ENCODE results near the gene DAB2.
"Not testable (repeated sequence)": the region's sequence is repeated elsewhere in the genome, so short reads cannot be mapped to it uniquely, and the experiment has no call there.

DAB2 gene

GRCh38 chr5:39422036-39422606 is 2.7 kb downstream of the DAB2 start:
- DNase-seq (ENCODE audit: low read depth in 2 of 2, low spot score in 1 of 2), result no peak

DNA sequence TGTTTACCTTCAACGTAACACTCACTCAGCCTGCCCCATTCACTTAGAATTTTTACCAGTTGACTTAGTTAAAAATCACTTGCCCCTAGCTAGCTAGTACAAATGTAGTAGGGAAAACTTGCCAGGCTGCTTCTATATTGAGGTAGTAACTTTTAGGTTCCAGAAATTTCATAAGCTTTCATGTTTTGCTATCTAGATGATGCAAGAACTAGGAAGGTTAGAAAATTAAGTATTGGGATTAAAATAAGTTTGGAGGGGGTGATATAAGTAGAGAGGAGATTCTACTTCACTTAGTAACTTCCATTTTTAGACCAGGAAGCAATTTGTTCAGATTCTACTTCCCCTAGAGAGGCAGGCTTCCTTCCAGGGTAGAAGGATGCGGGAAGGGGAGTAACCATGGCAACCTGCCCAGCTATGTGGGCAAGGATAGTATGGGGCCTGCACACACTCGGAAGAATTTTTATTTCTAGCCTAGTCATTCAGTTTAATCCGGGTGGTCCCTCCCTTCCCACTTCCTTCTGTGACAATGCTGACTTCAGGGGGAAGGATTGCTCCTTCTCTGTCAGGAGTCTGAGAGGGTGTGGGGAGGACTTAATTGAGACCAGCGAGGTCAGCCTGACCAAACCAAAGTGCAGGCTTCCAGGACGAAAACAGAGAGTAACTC is 4.2 kb downstream of the DAB2 start:
- no peak for DNase-seq (ENCODE audit: low read depth in 2 of 2, low spot score in 1 of 2)

DNA sequence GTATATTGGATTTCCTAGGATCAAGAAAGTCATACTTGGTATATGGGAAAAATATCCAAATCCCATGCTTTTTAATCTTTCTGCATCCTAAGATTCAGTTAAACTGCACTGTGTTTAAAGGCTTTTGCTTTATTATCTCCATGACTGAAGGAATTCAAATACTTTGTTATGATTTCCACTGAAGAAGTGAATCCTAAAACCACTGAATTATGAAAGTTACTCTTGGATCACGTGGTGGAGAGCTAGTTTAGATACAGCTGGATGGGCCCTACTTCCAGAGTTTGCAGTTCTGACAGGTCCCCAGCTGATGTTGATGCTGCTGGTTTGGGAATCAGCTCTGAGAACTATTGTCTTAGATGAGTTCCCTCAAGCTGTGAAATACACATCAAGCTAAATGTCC is 5.0 kb downstream of the DAB2 start:
- DNase-seq (ENCODE audit: low read depth in 2 of 2, low spot score in 1 of 2), result no peak

DNA sequence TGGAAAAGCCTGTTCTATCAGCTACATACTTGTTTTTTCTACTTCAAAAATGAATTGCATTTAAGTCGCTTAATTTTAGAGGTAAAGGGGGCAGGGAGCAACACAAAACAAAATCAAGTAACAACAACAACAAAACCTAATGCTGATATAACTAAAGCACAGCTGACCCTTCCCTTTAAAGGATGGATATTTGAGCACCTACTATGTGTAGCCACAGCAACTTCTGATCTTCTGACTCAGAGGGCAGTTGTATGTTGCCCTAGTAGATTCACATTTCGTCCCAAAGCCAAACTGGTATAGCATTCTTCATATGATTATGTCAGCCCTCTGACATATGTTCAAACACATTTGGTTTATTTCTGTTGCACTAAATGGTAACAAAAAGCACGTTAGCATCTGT is 6.8 kb downstream of the DAB2 start:
- DNase-seq (ENCODE audit: low read depth in 2 of 2, low spot score in 1 of 2), result no peak

GRCh38 chr5:39415201-39415600 is 9.6 kb downstream of the DAB2 start:
- DNase-seq (ENCODE audit: low read depth in 2 of 2, low spot score in 1 of 2), result no peak

DNA sequence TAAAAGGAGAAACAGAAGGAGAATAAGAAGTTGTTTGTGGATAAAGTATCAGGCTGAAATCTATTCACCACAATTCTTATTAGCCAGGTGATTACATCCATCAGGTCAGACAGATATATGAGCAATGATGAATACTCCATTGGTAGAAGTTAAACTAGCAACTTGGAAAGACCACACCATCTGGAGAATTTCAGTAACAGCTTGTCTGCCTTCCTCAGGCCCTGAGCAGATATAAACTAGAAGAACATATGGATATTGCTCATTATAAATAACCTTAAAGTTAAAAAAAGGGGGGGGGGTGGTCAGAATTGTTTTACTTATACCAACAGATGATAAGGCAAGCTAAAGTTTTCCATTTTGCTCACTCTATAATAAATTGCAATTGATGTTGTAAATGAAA is 10.4 kb downstream of the DAB2 start:
- DNase-seq (ENCODE audit: low read depth in 2 of 2, low spot score in 1 of 2), result no peak

DNA sequence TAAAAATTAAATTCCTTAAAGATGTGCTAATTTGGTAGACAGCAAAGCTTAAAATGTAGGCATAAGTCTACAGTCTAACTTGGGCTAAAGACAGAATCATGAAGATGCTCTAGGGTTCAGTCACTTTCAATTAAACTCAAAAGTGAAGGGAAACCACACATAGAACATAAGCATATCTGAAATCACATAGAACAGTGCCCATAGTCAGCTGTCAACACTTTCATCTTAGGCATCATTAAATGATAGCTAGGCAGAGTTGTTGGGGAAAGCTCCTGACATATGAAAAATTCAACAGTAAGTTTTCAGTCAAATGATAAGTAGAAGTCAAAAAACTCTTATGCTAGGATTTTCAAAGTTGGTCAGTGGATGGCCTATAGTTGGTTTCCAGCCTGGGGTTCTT is 11.0 kb downstream of the DAB2 start:
- DNase-seq (ENCODE audit: low read depth in 2 of 2, low spot score in 1 of 2), result no peak

GRCh38 chr5:39412721-39413394 is 11.9 kb downstream of the DAB2 start:
- no peak for DNase-seq (ENCODE audit: low read depth in 2 of 2, low spot score in 1 of 2)

GRCh38 chr5:39411985-39412384 is 12.8 kb downstream of the DAB2 start:
- DNase-seq (ENCODE audit: low read depth in 2 of 2, low spot score in 1 of 2), result no peak

DNA sequence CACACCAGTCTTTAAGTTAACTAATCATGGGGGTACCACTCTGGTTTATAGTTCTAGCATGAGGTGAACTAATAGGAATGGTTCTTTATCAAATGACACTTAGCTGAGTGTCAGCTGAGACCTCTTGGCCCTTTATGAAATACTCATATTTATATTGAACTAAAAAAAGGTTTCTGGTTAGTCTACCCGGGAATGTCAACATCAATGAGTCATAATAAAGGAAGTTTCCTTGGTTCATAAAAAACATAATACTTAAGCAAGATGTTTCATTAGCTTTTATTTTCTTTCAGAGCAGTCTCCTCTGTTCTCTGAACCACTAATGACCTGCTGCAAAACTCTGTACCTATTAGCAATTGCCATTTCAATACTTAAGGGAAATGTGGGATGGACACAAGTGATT is 13.7 kb downstream of the DAB2 start:
- DNase-seq (ENCODE audit: low read depth in 2 of 2, low spot score in 1 of 2), result no peak

DNA sequence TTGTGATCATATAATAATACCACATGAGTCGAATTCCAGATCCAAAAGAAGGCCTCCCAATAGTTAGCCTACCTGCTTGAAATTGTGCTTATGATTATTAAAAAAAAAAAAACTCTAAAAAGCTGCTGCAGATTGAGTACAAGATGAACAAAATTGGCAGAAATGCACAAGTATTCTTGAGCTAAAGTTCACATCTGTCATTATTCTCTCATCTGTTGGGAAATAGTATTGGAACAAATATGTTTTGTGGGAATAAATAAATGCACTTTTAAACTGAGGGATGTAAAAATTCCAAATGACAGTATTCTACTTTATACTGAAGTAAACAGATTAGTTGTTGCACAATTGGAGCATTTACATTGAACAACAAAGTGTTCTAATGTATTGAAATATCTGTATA is 15.7 kb downstream of the DAB2 start:
- no peak for DNase-seq (ENCODE audit: low read depth in 2 of 2, low spot score in 1 of 2)

DNA sequence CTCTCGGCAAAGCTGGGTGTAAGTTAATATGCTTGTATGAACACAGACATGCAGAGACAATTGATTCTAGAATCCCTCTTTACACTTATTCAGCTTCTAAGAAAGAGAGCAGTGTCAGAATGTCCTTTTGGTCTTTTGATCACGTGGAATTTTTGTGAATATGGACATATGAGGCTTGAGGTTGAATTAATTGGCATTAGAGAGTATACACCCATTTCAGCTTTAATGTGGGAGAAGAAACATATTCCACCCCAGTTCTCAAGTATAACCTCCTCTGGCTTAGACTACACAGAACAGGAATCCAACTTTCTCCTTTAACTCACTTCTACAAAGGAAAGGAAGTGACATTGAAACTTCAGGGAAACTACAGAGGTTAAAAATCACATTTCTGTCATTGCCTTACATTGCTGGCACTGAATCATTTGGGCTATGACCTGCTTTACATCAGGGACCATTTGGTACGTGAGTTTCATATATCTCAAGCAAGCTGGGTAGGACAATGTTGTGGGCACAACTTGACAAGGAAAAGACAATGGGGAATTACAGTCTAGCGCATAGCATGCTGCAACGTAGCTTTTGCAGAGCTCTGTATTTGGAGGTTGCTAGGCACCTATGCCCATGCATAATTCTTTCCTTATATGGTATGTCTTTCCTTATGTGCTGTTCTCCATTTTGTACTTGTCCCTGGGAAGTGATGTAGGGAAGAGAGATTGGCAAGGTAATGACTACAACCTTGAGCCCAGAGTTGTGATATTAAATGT is 19.5 kb downstream of the DAB2 start:
- DNase-seq (ENCODE audit: low read depth in 2 of 2, low spot score in 1 of 2), result no peak

GRCh38 chr5:39403761-39404160 is 21.0 kb downstream of the DAB2 start:
- DNase-seq (ENCODE audit: low read depth in 2 of 2, low spot score in 1 of 2), result not testable (repeated sequence)

GRCh38 chr5:39402140-39402539 is 22.6 kb downstream of the DAB2 start:
- DNase-seq (ENCODE audit: low read depth in 2 of 2, low spot score in 1 of 2), result not testable (repeated sequence)

DNA sequence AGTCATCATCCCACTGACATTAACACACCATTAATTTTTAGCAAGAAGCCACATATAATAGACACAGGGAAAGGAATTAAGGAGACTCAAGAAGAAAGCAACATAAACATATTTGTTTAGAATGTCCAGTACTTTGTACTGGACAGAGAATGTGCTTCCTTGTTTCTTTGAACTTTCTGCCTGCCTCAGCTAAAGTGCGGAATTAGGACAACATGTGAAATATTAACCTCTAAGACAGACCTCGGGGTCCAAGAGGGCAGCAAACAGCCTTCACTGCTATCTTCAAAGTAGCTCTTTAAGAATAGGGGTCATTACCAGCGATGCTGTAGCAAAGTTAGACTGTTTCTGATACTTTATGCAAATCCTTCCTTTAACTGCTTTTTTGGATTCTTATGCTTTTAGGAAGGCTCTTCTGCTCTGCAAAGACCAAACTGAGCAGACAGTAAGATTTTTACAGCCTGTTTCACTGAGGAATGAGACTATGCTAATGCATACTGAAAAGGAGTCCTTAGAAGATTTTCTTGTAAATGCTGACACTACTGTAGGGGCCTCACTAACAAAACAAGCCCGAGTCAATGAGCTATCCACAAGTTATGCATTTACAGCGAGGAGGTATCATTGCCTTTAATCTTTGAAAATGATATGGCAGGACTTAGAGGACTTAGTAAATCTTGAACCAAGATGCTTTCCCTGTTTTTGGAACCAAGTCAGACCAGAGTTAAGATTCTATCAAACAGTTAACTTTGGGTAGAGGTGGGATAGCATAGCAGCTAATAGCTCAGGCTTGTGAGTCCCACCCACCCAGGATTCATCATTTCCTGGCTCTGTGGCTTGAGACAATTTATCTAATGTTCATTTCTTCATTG is 23.8 kb downstream of the DAB2 start:
- no peak for DNase-seq (ENCODE audit: low read depth in 2 of 2, low spot score in 1 of 2)

DNA sequence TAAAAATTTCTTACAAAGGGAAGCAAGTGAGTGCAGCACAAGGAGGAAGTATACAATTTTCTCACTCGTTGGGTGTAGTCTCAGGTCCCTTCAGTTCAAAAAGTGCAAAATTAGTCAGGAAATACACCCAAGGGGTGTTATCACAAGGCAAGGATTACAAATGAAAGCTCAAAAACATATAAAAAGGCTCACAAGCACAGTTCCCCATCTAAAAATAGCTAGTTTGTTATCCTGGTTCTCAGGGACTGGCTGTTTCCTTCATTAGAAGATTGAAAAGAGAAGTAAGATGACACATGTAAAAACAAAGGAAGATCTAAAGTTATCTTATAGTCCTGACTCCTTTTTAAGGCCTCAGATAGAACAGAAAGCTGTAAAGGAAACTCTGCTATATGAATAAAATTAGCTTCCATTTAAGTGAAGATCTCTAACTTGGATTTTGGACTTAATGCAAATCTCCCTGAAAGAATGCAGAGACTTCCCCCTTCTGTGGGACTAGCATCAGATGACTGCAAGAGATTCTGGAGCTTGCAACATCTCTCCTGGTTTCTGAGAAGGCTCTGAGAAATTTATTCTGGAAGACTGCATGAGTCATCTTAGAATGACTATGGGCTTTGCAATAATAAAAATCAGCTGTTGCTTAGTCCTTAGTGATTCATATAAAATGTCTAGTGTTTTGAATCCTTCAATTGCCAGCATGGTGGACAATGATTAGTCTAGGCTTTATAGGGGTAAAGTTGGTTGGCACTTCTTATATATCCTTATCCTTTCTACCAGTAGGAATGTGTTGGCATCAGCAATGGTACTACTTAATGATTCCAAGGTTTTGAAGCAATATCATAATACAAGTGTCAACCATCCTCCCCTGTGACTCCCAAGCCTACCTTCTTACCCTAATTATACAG is 25.4 kb downstream of the DAB2 start:
- no peak for DNase-seq (ENCODE audit: low read depth in 2 of 2, low spot score in 1 of 2)

DNA sequence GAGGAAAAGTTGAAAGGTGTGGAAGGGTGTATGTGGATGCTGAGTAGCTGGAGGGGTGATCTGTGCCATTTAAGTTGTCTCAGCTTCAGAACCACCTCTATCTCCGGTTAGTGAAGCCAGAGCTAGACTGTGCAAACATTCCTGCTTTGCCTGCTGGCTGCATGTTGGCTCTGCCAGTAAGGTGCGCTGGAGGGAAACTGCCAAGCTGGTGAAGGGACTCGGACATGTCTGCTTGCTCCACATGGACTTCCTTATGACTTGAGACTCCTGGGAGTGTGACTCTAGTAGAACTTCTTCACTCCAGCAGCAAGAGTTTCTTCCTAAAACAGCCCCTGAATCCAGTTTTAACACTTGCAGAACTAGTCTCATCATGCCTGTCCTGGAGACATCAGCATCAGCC is 27.9 kb downstream of the DAB2 start:
- DNase-seq (ENCODE audit: low read depth in 2 of 2, low spot score in 1 of 2), result no peak

- no peak for DNase-seq (ENCODE audit: low read depth in 2 of 2, low spot score in 1 of 2)
These were observed 29.3 kb downstream of the DAB2 start for GRCh38 chr5:39395521-39395920.

DNA sequence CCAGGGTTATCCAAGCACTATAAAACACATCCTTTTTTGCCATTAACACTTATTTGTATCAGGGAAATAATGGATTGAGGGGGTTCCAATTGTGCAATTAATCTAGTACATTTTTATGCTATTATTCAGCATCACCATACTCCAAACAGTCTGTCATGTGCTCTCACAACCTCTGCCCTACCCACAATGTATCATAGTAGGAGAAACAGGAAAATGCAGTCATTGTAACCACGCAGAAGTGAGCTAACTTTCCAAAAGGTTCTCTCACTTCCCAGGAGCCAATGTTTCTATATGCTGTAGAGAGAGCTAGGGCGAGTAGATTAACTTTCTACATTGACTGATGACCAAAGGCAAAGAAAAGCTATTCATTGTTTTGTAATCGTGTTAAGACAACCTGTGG is 29.8 kb downstream of the DAB2 start:
- DNase-seq (ENCODE audit: low read depth in 2 of 2, low spot score in 1 of 2), result no peak

DNA sequence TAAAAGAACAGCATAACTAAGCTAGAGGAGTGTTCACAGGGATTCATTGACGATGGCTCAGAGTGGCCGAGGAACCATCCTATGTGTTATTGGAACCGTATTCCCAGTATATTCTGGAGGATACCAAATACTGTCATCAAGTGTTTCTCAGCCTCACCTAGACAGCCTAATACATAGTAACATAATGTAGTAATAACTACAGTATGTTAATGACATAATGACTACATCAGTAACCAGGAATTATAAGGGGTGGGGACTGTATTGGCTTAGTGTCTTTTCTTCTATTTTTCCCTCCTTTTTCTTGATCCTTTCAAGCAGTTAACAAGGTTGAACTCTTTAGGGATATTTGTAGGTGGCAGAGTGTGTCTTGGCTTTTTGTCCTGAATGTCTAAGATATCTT is 33.8 kb downstream of the DAB2 start:
- DNase-seq (ENCODE audit: low read depth in 2 of 2, low spot score in 1 of 2), result no peak
